Pericardium fibroblast (primary cell): ENCODE measurements around the gene KRTAP4-5. TPM values are rescaled to one million over a fixed set of nuclear protein-coding genes. Genes with fewer than 3 reads are reported as not detected.

ENCODE experiments used
- total RNA-seq: library from RNA; depleted of rRNA; stranded (reverse); fragments of >200 nt; gene quantifications from 2 replicates; pipeline ENCODE4 v1.2.3, GENCODE V29; 2015

The KRTAP4-5 gene
- total RNA-seq: not detected in 2 replicates

GRCh38 chr17:41149652-41149985 is at the start of gene KRTAP4-5:
Gene KRTAP4-5 (minus strand): TSS chr17:41149825. CDS start chr17:41149767, 58 bp downstream.

GRCh38 chr17:41189837-41190318 is 40.3 kb upstream of the KRTAP4-5 start, which contains the start of gene KRTAP9-1:
Gene KRTAP9-1 (plus strand): TSS chr17:41189887. CDS start chr17:41189887, 0 bp downstream.

GRCh38 chr17:41184480-41184961 is 34.9 kb upstream of the KRTAP4-5 start, which contains the start of gene KRTAP4-1:
Gene KRTAP4-1 (minus strand): TSS chr17:41184911. CDS start chr17:41184854, 57 bp downstream.

GRCh38 chr17:41177727-41178271 is 28.2 kb upstream of the KRTAP4-5 start, which contains the start of gene KRTAP4-2:
Gene KRTAP4-2 (minus strand): TSS chr17:41178221. CDS start chr17:41178164, 57 bp downstream.

GRCh38 chr17:41168121-41168520 is 18.5 kb upstream of the KRTAP4-5 start, which contains the start of gene KRTAP4-3:
Gene KRTAP4-3 (minus strand): TSS chr17:41168221. CDS start chr17:41168172, 49 bp downstream.

GRCh38 chr17:41160648-41161047 is 11.0 kb upstream of the KRTAP4-5 start, which contains the start of gene KRTAP4-4:
Gene KRTAP4-4 (minus strand): TSS chr17:41160748. CDS start chr17:41160691, 57 bp downstream.

GRCh38 chr17:41140360-41141131 is 9.1 kb downstream of the KRTAP4-5 start, which contains the start of gene KRTAP4-6:
Gene KRTAP4-6 (minus strand): TSS chr17:41140544. CDS start chr17:41140487, 57 bp downstream.

GRCh38 chr17:41123991-41124371 is 25.6 kb downstream of the KRTAP4-5 start, which contains the start of gene KRTAP4-12:
Gene KRTAP4-12 (minus strand): TSS chr17:41124182. CDS start chr17:41124122, 60 bp downstream.

GRCh38 chr17:41117846-41118386 is 31.7 kb downstream of the KRTAP4-5 start, which contains the start of gene KRTAP4-11:
Gene KRTAP4-11 (minus strand): TSS chr17:41118373. CDS start chr17:41118315, 58 bp downstream.

GRCh38 chr17:41105347-41105746 is 44.3 kb downstream of the KRTAP4-5 start, which contains the start of gene KRTAP4-9:
Gene KRTAP4-9 (plus strand): TSS chr17:41105389. CDS start chr17:41105389, 0 bp downstream.

GRCh38 chr17:41101586-41102259 is 47.9 kb downstream of the KRTAP4-5 start, which contains the start of gene KRTAP4-16:
Gene KRTAP4-16 (minus strand): TSS chr17:41102209. CDS start chr17:41102209, 0 bp downstream.

Other genes with a start within 250 kb of the KRTAP4-5 start
- not detected in 2 replicates for gene KRT23, start 212.2 kb downstream of the KRTAP4-5 start, total RNA-seq
- gene KRT39, start 182.9 kb downstream of the KRTAP4-5 start, total RNA-seq: not detected in 2 replicates
- gene KRT40, start 165.5 kb downstream of the KRTAP4-5 start, total RNA-seq: not detected in 2 replicates
- gene KRTAP3-3, start 155.7 kb downstream of the KRTAP4-5 start, total RNA-seq: not detected in 2 replicates
- not detected in 2 replicates for gene KRTAP3-2, start 149.9 kb downstream of the KRTAP4-5 start, total RNA-seq
- not detected in 2 replicates for gene KRTAP3-1, start 140.7 kb downstream of the KRTAP4-5 start, total RNA-seq
- gene KRTAP1-5, start 122.6 kb downstream of the KRTAP4-5 start, total RNA-seq: not detected in 2 replicates
- gene KRTAP1-4, start 119.6 kb downstream of the KRTAP4-5 start, total RNA-seq: not detected in 2 replicates
- not detected in 2 replicates for gene KRTAP1-3, start 115.0 kb downstream of the KRTAP4-5 start, total RNA-seq
- gene KRTAP1-1, start 108.4 kb downstream of the KRTAP4-5 start, total RNA-seq: not detected in 2 replicates
- not detected in 2 replicates for gene KRTAP2-1, start 102.5 kb downstream of the KRTAP4-5 start, total RNA-seq
- not detected in 2 replicates for gene KRTAP2-2, start 94.6 kb downstream of the KRTAP4-5 start, total RNA-seq
- not detected in 2 replicates for gene KRTAP2-3, start 89.7 kb downstream of the KRTAP4-5 start, total RNA-seq
- not detected in 2 replicates for gene KRTAP2-4, start 83.9 kb downstream of the KRTAP4-5 start, total RNA-seq
- gene KRTAP4-7, start 65.7 kb downstream of the KRTAP4-5 start, total RNA-seq: not detected in 2 replicates
- not detected in 2 replicates for gene KRTAP4-8, start 51.7 kb downstream of the KRTAP4-5 start, total RNA-seq
- gene KRTAP4-16, start 47.6 kb downstream of the KRTAP4-5 start, total RNA-seq: not detected in 2 replicates
- gene KRTAP4-9, start 44.4 kb downstream of the KRTAP4-5 start, total RNA-seq: not detected in 2 replicates
- not detected in 2 replicates for gene KRTAP4-11, start 31.5 kb downstream of the KRTAP4-5 start, total RNA-seq
- gene KRTAP4-12, start 25.6 kb downstream of the KRTAP4-5 start, total RNA-seq: not detected in 2 replicates
- not detected in 2 replicates for gene KRTAP4-6, start 9.3 kb downstream of the KRTAP4-5 start, total RNA-seq
- gene KRTAP4-4, start 10.9 kb upstream of the KRTAP4-5 start, total RNA-seq: not detected in 2 replicates
- gene KRTAP4-3, start 18.4 kb upstream of the KRTAP4-5 start, total RNA-seq: not detected in 2 replicates
- not detected in 2 replicates for gene KRTAP4-2, start 28.4 kb upstream of the KRTAP4-5 start, total RNA-seq
- not detected in 2 replicates for gene KRTAP4-1, start 35.1 kb upstream of the KRTAP4-5 start, total RNA-seq
- not detected in 2 replicates for gene KRTAP9-1, start 40.1 kb upstream of the KRTAP4-5 start, total RNA-seq
- gene KRTAP9-2, start 76.8 kb upstream of the KRTAP4-5 start, total RNA-seq: not detected in 2 replicates
- gene KRTAP9-3, start 82.6 kb upstream of the KRTAP4-5 start, total RNA-seq: not detected in 2 replicates
- gene KRTAP9-8, start 88.2 kb upstream of the KRTAP4-5 start, total RNA-seq: not detected in 2 replicates
- gene KRTAP9-4, start 99.9 kb upstream of the KRTAP4-5 start, total RNA-seq: not detected in 2 replicates
- not detected in 2 replicates for gene KRTAP9-9, start 105.6 kb upstream of the KRTAP4-5 start, total RNA-seq
- gene KRTAP9-6, start 115.6 kb upstream of the KRTAP4-5 start, total RNA-seq: not detected in 2 replicates
- gene KRTAP9-7, start 125.9 kb upstream of the KRTAP4-5 start, total RNA-seq: not detected in 2 replicates
- not detected in 2 replicates for gene KRTAP29-1, start 153.0 kb upstream of the KRTAP4-5 start, total RNA-seq
- gene KRTAP16-1, start 159.5 kb upstream of the KRTAP4-5 start, total RNA-seq: not detected in 2 replicates
- gene KRTAP17-1, start 165.9 kb upstream of the KRTAP4-5 start, total RNA-seq: not detected in 2 replicates
- gene KRT33A, start 201.0 kb upstream of the KRTAP4-5 start, total RNA-seq: not detected in 2 replicates
- not detected in 2 replicates for gene KRT33B, start 220.0 kb upstream of the KRTAP4-5 start, total RNA-seq
- not detected in 2 replicates for gene KRT34, start 232.5 kb upstream of the KRTAP4-5 start, total RNA-seq
- not detected in 2 replicates for gene KRT31, start 247.8 kb upstream of the KRTAP4-5 start, total RNA-seq